T follicular helper cell (primary cell): ENCODE data around the gene RIPPLY3.

Experiments used
- DNase-seq: peaks from one replicate; pipeline ENCODE4 v3.0.0-alpha.2; 2020; ENCODE audit warnings: low read depth
- total RNA-seq, 2 experiments: gene quantifications; one replicate each; lab custom pipeline; 2026; lab: John Stamatoyannopoulos, UW

The RIPPLY3 gene
- 0 to 0.06 reads per million in 2 experiments for total RNA-seq

GRCh38 chr21:37006486-37007291, at the start of gene RIPPLY3:
TSS of gene RIPPLY3 (plus strand) at chr21:37006702. CDS start at chr21:37006773, 71 bp downstream.
- DNase-seq = no peak

DNA sequence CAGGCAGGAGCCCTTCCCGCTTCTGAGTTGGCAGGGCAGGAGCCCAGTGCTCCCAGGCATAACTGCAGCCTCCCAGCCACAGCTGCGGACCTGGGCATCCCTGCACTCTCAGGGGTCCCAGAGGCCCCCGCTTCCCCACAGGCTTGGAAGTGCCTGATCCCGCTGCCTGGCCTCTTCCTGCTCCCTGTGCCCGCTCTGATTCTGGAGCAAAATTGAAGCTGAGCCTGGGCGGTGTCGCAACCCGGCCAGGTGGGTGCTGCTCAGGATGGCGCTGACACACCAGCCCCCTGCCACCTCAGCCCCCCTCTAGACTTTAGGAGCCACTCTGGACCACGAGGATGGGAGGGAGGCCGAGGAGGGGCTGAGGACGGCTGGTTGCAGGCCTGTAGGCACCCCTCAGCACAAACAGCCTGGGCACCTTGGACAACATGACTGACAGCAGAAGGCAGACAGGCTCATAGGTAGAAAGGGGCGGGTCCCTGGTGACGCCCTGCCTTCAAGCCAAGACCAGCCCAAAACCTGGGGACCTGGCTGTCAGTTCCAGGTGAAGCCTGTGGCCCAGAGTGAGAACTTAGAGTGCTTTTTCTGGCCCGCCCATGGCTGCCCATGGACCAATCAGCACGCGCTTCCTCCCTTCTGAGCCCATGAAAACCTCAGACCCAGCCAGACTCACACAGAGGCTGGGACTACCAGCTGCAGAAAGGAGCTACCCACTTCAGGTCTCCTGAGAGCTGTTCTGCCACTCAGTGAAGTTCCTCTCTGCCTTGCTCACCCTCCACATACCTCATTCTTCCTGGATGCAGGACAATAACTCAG, 47.3 kb upstream of the RIPPLY3 start:
- no peak for DNase-seq

GRCh38 chr21:36960676-36961284, 45.7 kb upstream of the RIPPLY3 start:
- DNase-seq = no peak

GRCh38 chr21:36962098-36962780, 44.3 kb upstream of the RIPPLY3 start:
- DNase-seq = no peak

DNA sequence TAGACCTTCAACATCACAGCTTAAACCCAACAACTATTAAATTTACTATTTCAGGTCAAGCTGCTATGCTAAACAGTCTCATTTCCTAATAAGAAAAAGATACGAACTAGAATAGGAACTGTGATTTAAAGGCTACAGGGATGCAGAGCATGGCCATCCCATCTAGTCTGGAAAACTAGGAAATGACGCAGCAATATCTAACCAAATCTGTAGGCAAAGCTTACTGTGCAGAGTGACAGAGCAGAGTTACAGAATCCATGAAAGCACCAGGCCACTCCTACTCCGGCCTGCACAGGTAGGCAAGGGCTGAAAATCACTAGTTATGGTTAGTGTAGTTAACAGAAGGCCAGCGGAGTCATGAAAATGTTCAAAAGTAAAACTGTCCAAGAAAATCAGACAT, 42.1 kb upstream of the RIPPLY3 start:
- DNase-seq = no peak

- no peak for DNase-seq
Observed at GRCh38 chr21:36964827-36965719, 41.4 kb upstream of the RIPPLY3 start.

- no peak for DNase-seq
Observed at GRCh38 chr21:36965720-36966065, 40.8 kb upstream of the RIPPLY3 start.

- DNase-seq = peak; percentile 59
Observed at GRCh38 chr21:36966066-36966820, 40.3 kb upstream of the RIPPLY3 start, which contains the start of gene HLCS. TSS of gene HLCS (minus strand) at chr21:36966669. CDS start at chr21:36966638, 31 bp downstream.

GRCh38 chr21:36966821-36967768, 39.4 kb upstream of the RIPPLY3 start:
- no peak for DNase-seq

- DNase-seq = no peak
Observed at GRCh38 chr21:36968414-36968813, 38.1 kb upstream of the RIPPLY3 start.

GRCh38 chr21:36968976-36969375, 37.5 kb upstream of the RIPPLY3 start:
- DNase-seq = no peak

DNA sequence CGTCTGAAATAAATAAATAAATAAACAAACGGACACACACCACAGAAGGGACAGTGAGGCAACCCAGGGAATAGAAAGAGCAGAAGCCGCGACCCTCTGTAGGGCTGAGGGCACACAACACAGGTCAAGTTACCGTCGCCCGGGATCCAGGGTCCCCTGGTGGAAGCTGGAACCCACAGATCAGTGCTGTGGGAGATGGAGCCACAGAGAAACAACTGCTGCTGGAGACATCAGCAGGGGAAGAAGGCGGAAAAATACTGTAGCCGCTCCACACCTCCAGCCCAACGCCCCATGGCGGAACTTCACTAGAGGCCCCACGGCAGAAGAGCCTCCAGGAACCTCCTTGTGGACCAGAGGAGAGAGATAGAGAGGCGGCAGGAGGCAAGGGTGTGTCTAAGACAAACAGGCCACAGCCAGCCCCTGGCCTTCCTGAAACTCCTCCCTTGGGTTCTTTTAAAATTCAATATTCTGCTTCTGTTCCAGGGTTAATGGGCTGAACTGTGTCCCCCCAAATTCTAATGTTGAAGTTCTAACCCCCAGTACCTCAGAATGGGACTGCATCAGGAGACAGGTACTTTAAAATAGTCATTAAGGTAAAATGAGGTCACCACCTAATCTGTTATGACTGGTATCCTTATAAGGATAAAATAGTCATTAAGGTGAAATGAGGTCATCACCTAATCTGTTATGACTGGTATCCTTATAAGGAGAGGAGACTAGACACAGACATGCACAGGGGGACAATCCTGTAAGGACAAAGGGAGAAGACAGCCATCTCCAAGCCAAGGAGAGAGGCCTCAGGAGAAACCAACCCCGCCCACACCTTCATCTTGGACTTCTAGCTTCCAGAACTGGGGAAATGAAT, 32.3 kb upstream of the RIPPLY3 start:
- no peak for DNase-seq

GRCh38 chr21:36974851-36975192, 31.7 kb upstream of the RIPPLY3 start:
- no peak for DNase-seq

- no peak for DNase-seq
Observed at GRCh38 chr21:36976228-36976861, 30.2 kb upstream of the RIPPLY3 start.

DNA sequence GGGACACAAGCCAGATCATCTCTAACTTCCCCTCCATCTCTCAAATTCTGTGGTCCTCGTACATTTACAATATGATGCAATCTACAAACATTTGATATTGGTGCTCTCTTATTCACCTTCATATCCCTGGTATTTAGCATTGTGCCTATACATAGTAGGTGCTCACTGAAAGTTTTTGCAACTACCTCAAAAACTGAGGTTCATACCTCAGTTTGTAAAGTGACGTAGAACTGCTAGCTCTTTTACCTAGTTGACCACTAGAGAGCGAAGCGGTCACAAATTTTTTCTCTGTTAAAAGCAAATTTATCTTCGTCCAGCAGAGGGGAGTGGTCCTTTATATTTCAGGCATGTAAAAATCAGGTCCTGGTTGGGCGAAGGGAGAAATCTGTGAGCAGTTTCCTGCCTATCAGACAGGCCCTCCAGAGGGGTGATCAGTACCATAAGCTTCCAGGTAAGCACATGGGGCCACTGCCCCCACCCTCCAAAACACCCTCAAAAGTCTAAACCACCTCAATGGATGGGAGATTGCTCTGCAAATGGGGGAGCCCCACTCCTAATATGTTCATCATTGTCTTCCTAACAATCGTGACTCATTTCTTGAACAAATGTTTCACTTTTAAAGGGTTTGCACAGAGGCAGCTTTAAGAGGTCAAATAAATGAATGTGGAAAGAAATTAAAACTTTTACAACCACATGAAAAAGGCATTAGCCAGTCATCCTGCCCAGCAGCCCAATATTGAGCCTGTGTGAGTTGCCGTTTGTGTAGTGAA, 29.4 kb upstream of the RIPPLY3 start:
- DNase-seq = no peak

- no peak for DNase-seq
Observed at GRCh38 chr21:36980280-36981048, 26.0 kb upstream of the RIPPLY3 start.
